ENCODE results near the gene FBXL5. TPM values are rescaled to one million over a fixed set of nuclear protein-coding genes. Genes with fewer than 3 reads are reported as not detected.
"Not testable (repeated sequence)": the region's sequence is repeated elsewhere in the genome, so short reads cannot be mapped to it uniquely, and the experiment has no call there.

FBXL5 gene
- total RNA-seq, 1 donor from 2014 or later, result 34.7 TPM

GRCh38 chr4:15654593-15655222 lies 449 bp downstream of the FBXL5 start:
- Mint-ChIP-seq H3K36me3 (ENCODE audit: low read depth) (no peaks in the 10 kb centered on the region), H3K27ac (peak overlapping the region; percentile 96), H3K4me3 (peak overlapping the region; percentile 99), H3K27me3 (ENCODE audit: insufficient read depth) (no peaks in the 10 kb centered on the region), H3K9me3 (no peaks in the 10 kb centered on the region), H3K4me1 (ENCODE audit: low read depth) (peaks cover 61% of the 10 kb centered on the region)
- intact Hi-C loops (cut with micrococcal nuclease), result loop anchor here (1.0 to 10.0 kb wide), 14 partner anchors 27 to 2000 kb away; partner anchors contain the start of genes CPEB2, FAM200B and MED28
- DNase-seq (ENCODE audit: low spot score), result no peak

- Mint-ChIP-seq H3K27ac (peak overlapping the region; percentile 95), H3K9me3 (no peaks in the 10 kb centered on the region), H3K36me3 (ENCODE audit: low read depth) (no peaks in the 10 kb centered on the region), H3K4me3 (peak overlapping the region; percentile 99), H3K4me1 (ENCODE audit: low read depth) (peaks cover 57% of the 10 kb centered on the region), H3K27me3 (ENCODE audit: insufficient read depth) (no peaks in the 10 kb centered on the region)
- no peak for DNase-seq (ENCODE audit: low spot score)
- intact Hi-C loops (cut with micrococcal nuclease), result loop anchor here (2.0 to 10.0 kb wide), 9 partner anchors 85 to 1999 kb away; partner anchors contain the start of gene MED28
These were observed 1.1 kb downstream of the FBXL5 start for GRCh38 chr4:15653864-15654592.

GRCh38 chr4:15653420-15653819 lies 1.7 kb downstream of the FBXL5 start:
- H3K4me1 Mint-ChIP-seq (ENCODE audit: low read depth), result peaks cover 63% of the 10 kb centered on the region

GRCh38 chr4:15652841-15653240 lies 2.3 kb downstream of the FBXL5 start:
- no peak for DNase-seq (ENCODE audit: low spot score)
- Mint-ChIP-seq H3K27ac (no peak overlapping the region), H3K4me1 (ENCODE audit: low read depth) (peaks cover 65% of the 10 kb centered on the region), H3K36me3 (ENCODE audit: low read depth) (peaks cover 3% of the 10 kb centered on the region), H3K4me3 (peak overlapping the region; percentile 99), H3K9me3 (no peaks in the 10 kb centered on the region), H3K27me3 (ENCODE audit: insufficient read depth) (no peaks in the 10 kb centered on the region)
- intact Hi-C loops (cut with micrococcal nuclease), result loop anchor here (5.0 to 10.0 kb wide), 6 partner anchors 278 to 1962 kb away; partner anchors contain the start of gene MED28

More at GRCh38 chr4:15653420-15653819, 1.7 kb downstream of the FBXL5 start:
- Mint-ChIP-seq H3K4me3 (peak overlapping the region; percentile 99), H3K27ac (peak overlapping the region; percentile 30), H3K36me3 (ENCODE audit: low read depth) (peaks cover 3% of the 10 kb centered on the region), H3K9me3 (no peaks in the 10 kb centered on the region), H3K27me3 (ENCODE audit: insufficient read depth) (no peaks in the 10 kb centered on the region)
- intact Hi-C loops (cut with micrococcal nuclease), result loop anchor here (5.0 to 10.0 kb wide), 6 partner anchors 279 to 1961 kb away; partner anchors contain the start of gene MED28
- no peak for DNase-seq (ENCODE audit: low spot score)

GRCh38 chr4:15652191-15652590 lies 3.0 kb downstream of the FBXL5 start:
- no peak overlapping the region for H3K27ac Mint-ChIP-seq
- H3K9me3 Mint-ChIP-seq, result no peaks in the 10 kb centered on the region
- intact Hi-C loops (cut with micrococcal nuclease), result loop anchor here (5.0 to 10.0 kb wide), 6 partner anchors 277 to 1963 kb away; partner anchors contain the start of gene MED28
- H3K27me3 Mint-ChIP-seq (ENCODE audit: insufficient read depth), result no peaks in the 10 kb centered on the region
- H3K36me3 Mint-ChIP-seq (ENCODE audit: low read depth), result peaks cover 3% of the 10 kb centered on the region
- H3K4me3 Mint-ChIP-seq, result no peak overlapping the region
- H3K4me1 Mint-ChIP-seq (ENCODE audit: low read depth), result peaks cover 65% of the 10 kb centered on the region
- no peak for DNase-seq (ENCODE audit: low spot score)

GRCh38 chr4:15651676-15652075 lies 3.5 kb downstream of the FBXL5 start:
- peak overlapping the region; percentile 72 for H3K4me3 Mint-ChIP-seq
- H3K27me3 Mint-ChIP-seq (ENCODE audit: insufficient read depth), result no peaks in the 10 kb centered on the region
- peaks cover 65% of the 10 kb centered on the region for H3K4me1 Mint-ChIP-seq (ENCODE audit: low read depth)
- intact Hi-C loops (cut with micrococcal nuclease), result loop anchor here (5.0 to 10.0 kb wide), 6 partner anchors 277 to 1963 kb away; partner anchors contain the start of gene MED28
- H3K27ac Mint-ChIP-seq, result no peak overlapping the region
- peaks cover 3% of the 10 kb centered on the region for H3K36me3 Mint-ChIP-seq (ENCODE audit: low read depth)
- H3K9me3 Mint-ChIP-seq, result no peaks in the 10 kb centered on the region
- no peak for DNase-seq (ENCODE audit: low spot score)

GRCh38 chr4:15649914-15650545 lies 5.1 kb downstream of the FBXL5 start:
- Mint-ChIP-seq H3K4me1 (ENCODE audit: low read depth) (peaks cover 59% of the 10 kb centered on the region), H3K27ac (peak overlapping the region; percentile 42), H3K4me3 (peak overlapping the region; percentile 13)

GRCh38 chr4:15648600-15648999 lies 6.6 kb downstream of the FBXL5 start:
- Mint-ChIP-seq H3K27ac (no peak overlapping the region), H3K36me3 (ENCODE audit: low read depth) (peaks cover 10% of the 10 kb centered on the region), H3K4me3 (no peak overlapping the region), H3K9me3 (no peaks in the 10 kb centered on the region), H3K27me3 (ENCODE audit: insufficient read depth) (no peaks in the 10 kb centered on the region), H3K4me1 (ENCODE audit: low read depth) (peaks cover 49% of the 10 kb centered on the region)
- no peak for DNase-seq (ENCODE audit: low spot score)
- intact Hi-C loops (cut with micrococcal nuclease), result no loop called here

More at GRCh38 chr4:15649914-15650545, 5.1 kb downstream of the FBXL5 start:
- DNase-seq (ENCODE audit: low spot score), result peak; percentile 60
- H3K27me3 Mint-ChIP-seq (ENCODE audit: insufficient read depth), result no peaks in the 10 kb centered on the region
- intact Hi-C loops (cut with micrococcal nuclease), result loop anchor here (1.0 to 10.0 kb wide), 11 partner anchors 171 to 1994 kb away; partner anchors contain the start of gene MED28
- no peaks in the 10 kb centered on the region for H3K9me3 Mint-ChIP-seq
- peaks cover 3% of the 10 kb centered on the region for H3K36me3 Mint-ChIP-seq (ENCODE audit: low read depth)

GRCh38 chr4:15638418-15638817 lies 16.7 kb downstream of the FBXL5 start:
- no peak for DNase-seq (ENCODE audit: low spot score)
- peaks cover 29% of the 10 kb centered on the region for H3K36me3 Mint-ChIP-seq (ENCODE audit: low read depth)
- intact Hi-C loops (cut with micrococcal nuclease), result no loop called here
- no peaks in the 10 kb centered on the region for H3K27me3 Mint-ChIP-seq (ENCODE audit: insufficient read depth)
- no peaks in the 10 kb centered on the region for H3K9me3 Mint-ChIP-seq
- H3K27ac Mint-ChIP-seq, result no peak overlapping the region
- no peak overlapping the region for H3K4me3 Mint-ChIP-seq
- H3K4me1 Mint-ChIP-seq (ENCODE audit: low read depth), result no peaks in the 10 kb centered on the region

GRCh38 chr4:15636818-15637217 lies 18.3 kb downstream of the FBXL5 start:
- intact Hi-C loops (cut with micrococcal nuclease), result no loop called here
- H3K4me1 Mint-ChIP-seq (ENCODE audit: low read depth), result no peaks in the 10 kb centered on the region
- peaks cover 37% of the 10 kb centered on the region for H3K36me3 Mint-ChIP-seq (ENCODE audit: low read depth)

GRCh38 chr4:15617407-15617806 lies 37.8 kb downstream of the FBXL5 start:
- DNase-seq (ENCODE audit: low spot score); H3K4me3 Mint-ChIP-seq; intact Hi-C loops (cut with micrococcal nuclease); H3K4me1 Mint-ChIP-seq (ENCODE audit: low read depth); H3K27me3 Mint-ChIP-seq (ENCODE audit: insufficient read depth); H3K27ac Mint-ChIP-seq: not testable (repeated sequence)
- H3K9me3 Mint-ChIP-seq, result peaks cover 44% of the 10 kb centered on the region
- peaks cover 54% of the 10 kb centered on the region for H3K36me3 Mint-ChIP-seq (ENCODE audit: low read depth)

More at GRCh38 chr4:15636818-15637217, 18.3 kb downstream of the FBXL5 start:
- Mint-ChIP-seq H3K27me3 (ENCODE audit: insufficient read depth) (no peaks in the 10 kb centered on the region), H3K4me3 (no peak overlapping the region), H3K27ac (no peak overlapping the region), H3K9me3 (no peaks in the 10 kb centered on the region)
- no peak for DNase-seq (ENCODE audit: low spot score)

GRCh38 chr4:15614891-15615290 lies 40.3 kb downstream of the FBXL5 start:
- peaks cover 52% of the 10 kb centered on the region for H3K36me3 Mint-ChIP-seq (ENCODE audit: low read depth)
- intact Hi-C loops (cut with micrococcal nuclease); DNase-seq (ENCODE audit: low spot score): not testable (repeated sequence)

More at GRCh38 chr4:15614891-15615290, 40.3 kb downstream of the FBXL5 start:
- H3K27me3 Mint-ChIP-seq (ENCODE audit: insufficient read depth); H3K4me3 Mint-ChIP-seq; H3K27ac Mint-ChIP-seq; H3K4me1 Mint-ChIP-seq (ENCODE audit: low read depth): not testable (repeated sequence)
- H3K9me3 Mint-ChIP-seq, result peaks cover 25% of the 10 kb centered on the region

Data from activated T-helper 1 cell treated with anti-CD3 and anti-CD28 coated beads, Interleukin-12 subunit alpha, Interleukin-12 subunit beta, Interleukin-2, Interleukin-4 antibody, amounts not matched to agents 30 ng/mL and 10 ng/mL and 1 ng/mL, durations not matched to agents 14 hours and 24 hours and 36 hours (primary cell).